Tibial nerve (tissue), 4 donors: ENCODE data around the gene ANGPTL4.

Source experiments
- CTCF ChIP-seq, 5 experiments: fragments of 200-600 bp in 3 of 5; fragments of 450-650 bp in 2 of 5; sonication (generic) in 3 of 5; IDR thresholded peaks; one replicate each; pipeline ENCODE4 v1.5.1; 2016 to 2019; ENCODE audit warnings: antibody characterized with exemption in 5 of 5, mild to moderate bottlenecking in 3 of 5, moderate library complexity in 2 of 5
- EP300 ChIP-seq, 2 donors: sonication (generic); formaldehyde crosslinking; IDR thresholded peaks; one replicate each; pipeline ENCODE4 v1.6.1; 2017; ENCODE audit warnings: antibody characterized with exemption in 2 of 2, mild to moderate bottlenecking in 1 of 2
- POLR2A ChIP-seq, 2 donors: fragments of 450-650 bp; IDR thresholded peaks; one replicate each; pipeline ENCODE4 v1.6.1; 2017; ENCODE audit warnings: antibody characterized with exemption in 2 of 2, mild to moderate bottlenecking in 2 of 2, moderate library complexity in 2 of 2

DNA sequence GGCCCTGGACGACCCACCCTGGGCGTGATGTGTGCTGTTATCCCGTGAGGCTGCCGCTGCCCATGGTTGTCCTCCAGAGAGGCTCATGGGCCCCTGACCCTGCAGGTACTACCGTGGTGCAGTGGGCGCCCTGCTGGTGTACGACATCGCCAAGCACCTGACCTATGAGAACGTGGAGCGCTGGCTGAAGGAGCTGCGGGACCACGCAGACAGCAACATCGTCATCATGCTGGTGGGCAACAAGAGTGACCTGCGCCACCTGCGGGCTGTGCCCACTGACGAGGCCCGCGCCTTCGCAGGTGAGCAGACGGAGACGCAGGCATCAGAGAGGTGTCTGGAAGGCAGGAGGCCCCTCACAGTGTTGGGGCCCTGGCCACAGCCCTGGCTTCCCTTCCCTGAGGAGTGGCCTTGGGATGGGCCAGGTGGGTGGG is 38.0 kb downstream of the ANGPTL4 start:
- no peak for TF ChIP-seq CTCF (IDR thresholded peaks at IDR 0.05)
- TF ChIP-seq POLR2A (IDR thresholded peaks at IDR 0.05), result no peak
- no peak for TF ChIP-seq EP300 (IDR thresholded peaks at IDR 0.05)
